Activated naive CD8-positive, alpha-beta T cell treated with anti-CD3 and anti-CD28 coated beads, Interleukin-2, amount 50 U/mL, for 24 hours (primary cell): ENCODE data around the gene PHGDH.
"Not testable (repeated sequence)": the region's sequence is repeated elsewhere in the genome, so short reads cannot be mapped to it uniquely, and the experiment has no call there.

ENCODE experiments used
- ATAC-seq: fragments of 150-1000 bp; cut with Tn5 transposase; one replicate; pipeline ENCODE4 v1.10.0; 2021
- DNase-seq: peaks from one replicate; pipeline ENCODE4 v3.0.0; 2021
- H3K27ac Mint-ChIP-seq: one replicate; pipeline ENCODE4 v1.8.0; 2021; ENCODE audit warnings: mild to moderate bottlenecking, mixed read lengths
- H3K27me3 Mint-ChIP-seq: one replicate; pipeline ENCODE4 v1.8.0; 2021; ENCODE audit warnings: mixed read lengths
- H3K36me3 Mint-ChIP-seq: one replicate; pipeline ENCODE4 v1.8.0; 2021; ENCODE audit warnings: low read depth, mixed read lengths
- H3K4me1 Mint-ChIP-seq: one replicate; pipeline ENCODE4 v1.8.0; 2021; ENCODE audit warnings: mixed read lengths
- H3K4me3 Mint-ChIP-seq: one replicate; pipeline ENCODE4 v1.8.0; 2021; ENCODE audit warnings: mild to moderate bottlenecking, moderate library complexity, mixed read lengths
- H3K9me3 Mint-ChIP-seq: one replicate; pipeline ENCODE4 v1.8.0; 2021; ENCODE audit warnings: mixed read lengths

Gene PHGDH

DNA sequence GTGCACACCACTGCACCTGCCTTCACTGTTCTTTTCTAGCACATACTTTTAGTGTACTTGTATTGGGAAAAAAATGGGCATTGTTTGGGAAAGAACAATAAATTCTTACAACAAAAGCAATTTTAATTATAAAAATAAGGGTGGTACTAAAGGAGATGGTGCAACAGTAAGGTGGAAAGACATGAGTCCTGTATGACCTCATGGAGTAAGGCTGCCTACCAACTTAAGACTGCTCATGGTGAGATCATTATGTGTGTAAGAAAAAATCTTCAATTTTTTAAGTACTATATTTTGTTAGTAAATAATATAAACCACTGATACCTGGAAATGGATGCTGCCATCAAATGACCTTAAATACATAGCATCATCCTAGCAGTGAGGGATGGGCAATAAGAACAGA is 29.6 kb upstream of the PHGDH start:
- no peak for DNase-seq
- Mint-ChIP-seq H3K27me3 (peaks cover 2% of the 10 kb centered on the region), H3K36me3 (no peaks in the 10 kb centered on the region), H3K4me1 (no peaks in the 10 kb centered on the region), H3K4me3 (no peak overlapping the region), H3K9me3 (no peaks in the 10 kb centered on the region), H3K27ac (no peak overlapping the region)
- no peak for ATAC-seq

DNA sequence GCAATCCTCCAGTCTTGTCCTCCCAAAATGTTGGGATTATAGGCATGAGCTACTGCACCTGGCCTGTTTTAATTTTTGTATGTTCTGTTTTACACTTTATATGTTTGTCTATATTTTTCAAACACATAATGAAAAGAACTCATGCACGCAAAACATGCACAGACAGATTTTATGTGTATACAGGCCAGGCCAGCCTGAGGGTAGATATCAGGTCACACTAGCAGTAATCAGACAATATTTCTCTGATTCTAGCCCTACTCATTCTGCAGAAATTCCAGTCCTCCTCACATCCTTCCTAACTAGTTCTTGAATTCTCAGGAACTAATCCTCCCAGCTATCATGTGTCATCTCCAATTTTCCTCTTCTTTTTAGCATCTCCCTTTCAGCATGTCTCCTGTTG is 27.8 kb upstream of the PHGDH start:
- H3K27me3 Mint-ChIP-seq = peaks cover 2% of the 10 kb centered on the region
- H3K36me3 Mint-ChIP-seq = no peaks in the 10 kb centered on the region
- no peaks in the 10 kb centered on the region for H3K4me1 Mint-ChIP-seq
- DNase-seq (no peak), ATAC-seq (no peak)
- H3K9me3 Mint-ChIP-seq = no peaks in the 10 kb centered on the region
- H3K27ac Mint-ChIP-seq = no peak overlapping the region
- H3K4me3 Mint-ChIP-seq = no peak overlapping the region

DNA sequence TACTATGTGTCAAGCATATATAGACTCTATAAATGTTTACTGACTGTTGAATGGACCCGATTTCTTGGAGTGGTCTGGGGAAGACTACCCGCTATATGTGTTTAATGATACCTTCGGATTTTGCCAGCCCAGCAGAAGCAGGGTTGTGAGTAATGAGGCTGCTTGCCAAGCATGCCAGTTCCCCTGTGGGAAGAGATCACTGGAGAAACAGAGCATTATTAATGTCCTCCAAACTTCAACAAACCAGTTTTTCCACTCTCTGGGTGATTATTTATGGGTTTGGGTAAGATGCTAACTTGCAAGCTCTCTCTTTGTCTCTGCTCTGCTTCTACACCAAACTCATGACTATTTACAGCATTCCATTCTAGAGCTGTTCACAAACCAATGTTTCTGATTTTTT is 25.1 kb upstream of the PHGDH start:
- DNase-seq (no peak), ATAC-seq (no peak)
- no peaks in the 10 kb centered on the region for H3K36me3 Mint-ChIP-seq
- no peaks in the 10 kb centered on the region for H3K9me3 Mint-ChIP-seq
- H3K27me3 Mint-ChIP-seq = peaks cover 2% of the 10 kb centered on the region
- H3K4me3 Mint-ChIP-seq = no peak overlapping the region
- H3K27ac Mint-ChIP-seq = no peak overlapping the region
- no peaks in the 10 kb centered on the region for H3K4me1 Mint-ChIP-seq

DNA sequence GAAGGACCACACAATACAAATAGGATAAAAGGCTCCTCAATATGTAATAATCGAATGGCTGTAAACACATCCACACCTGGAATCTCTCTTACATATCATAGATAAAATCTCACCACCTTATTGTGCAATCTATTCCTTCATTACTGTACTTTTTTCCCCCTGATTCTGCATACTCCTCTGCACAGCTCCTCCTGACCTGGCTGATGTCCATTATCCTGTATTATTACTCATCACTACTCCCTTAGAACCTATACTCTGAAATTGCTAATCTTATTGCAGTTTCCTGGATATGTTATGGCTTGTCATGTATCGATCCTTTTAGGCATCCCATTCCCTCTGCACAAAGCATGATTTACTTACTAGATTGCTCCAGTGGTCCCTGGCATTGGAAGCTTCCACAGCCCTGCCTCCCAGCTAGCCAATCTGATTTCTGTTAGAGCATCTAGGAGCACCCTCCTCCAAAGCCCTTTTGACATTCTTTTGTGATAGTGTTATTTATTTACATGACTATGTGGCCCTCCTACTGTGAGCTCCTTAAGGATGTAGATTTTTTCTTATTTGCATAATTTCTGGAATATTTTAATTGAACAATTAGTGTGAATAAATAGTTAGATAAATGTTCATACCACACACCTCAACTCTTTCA is 24.2 kb upstream of the PHGDH start:
- Mint-ChIP-seq H3K4me3 (no peak overlapping the region), H3K9me3 (no peaks in the 10 kb centered on the region), H3K27me3 (peaks cover 2% of the 10 kb centered on the region), H3K27ac (no peak overlapping the region), H3K36me3 (no peaks in the 10 kb centered on the region), H3K4me1 (no peaks in the 10 kb centered on the region)
- no peak for DNase-seq
- ATAC-seq = no peak

DNA sequence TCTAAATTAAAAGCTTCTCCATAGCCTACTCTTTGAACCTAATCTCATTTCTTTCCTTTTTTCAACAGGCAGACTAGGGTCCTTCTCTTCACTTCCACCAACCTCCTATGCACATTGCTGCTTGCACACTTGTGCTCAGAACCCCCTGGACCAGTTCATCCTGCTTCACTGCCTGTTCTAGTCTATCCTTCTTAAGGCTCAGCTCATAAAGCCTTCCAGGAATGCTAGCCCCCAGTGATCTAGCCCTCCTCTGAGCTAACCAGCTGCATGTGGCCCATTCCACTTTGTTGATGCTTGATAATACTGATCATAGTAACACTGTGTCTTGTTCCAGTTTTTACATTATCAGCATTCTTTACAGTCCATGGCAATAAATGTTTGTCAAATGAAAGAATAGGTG is 22.9 kb upstream of the PHGDH start:
- ATAC-seq = no peak
- Mint-ChIP-seq H3K4me3 (no peak overlapping the region), H3K27ac (no peak overlapping the region), H3K4me1 (no peaks in the 10 kb centered on the region), H3K27me3 (peaks cover 5% of the 10 kb centered on the region), H3K9me3 (no peaks in the 10 kb centered on the region), H3K36me3 (no peaks in the 10 kb centered on the region)
- no peak for DNase-seq

DNA sequence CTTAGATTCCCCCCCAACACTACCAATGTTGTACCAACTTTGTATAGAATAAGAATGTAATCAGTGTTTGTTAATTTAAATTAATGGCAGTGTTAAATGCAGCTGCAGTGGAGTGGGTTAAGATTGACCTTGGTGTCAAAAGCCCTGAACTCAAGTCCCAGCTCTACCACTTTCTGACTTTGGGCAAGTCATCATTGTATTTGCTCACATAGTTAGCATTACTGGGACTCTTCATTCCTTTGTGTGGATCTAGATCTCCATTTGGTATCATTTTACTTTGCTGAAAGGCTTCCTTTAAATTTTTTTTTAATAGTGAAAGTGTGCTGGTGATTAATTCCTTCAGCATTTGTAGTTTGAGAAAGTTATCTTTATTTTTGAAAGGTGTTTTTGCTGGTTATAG is 22.2 kb upstream of the PHGDH start:
- H3K36me3 Mint-ChIP-seq = no peaks in the 10 kb centered on the region
- no peak for ATAC-seq
- H3K9me3 Mint-ChIP-seq = no peaks in the 10 kb centered on the region
- no peak overlapping the region for H3K4me3 Mint-ChIP-seq
- DNase-seq = no peak
- no peak overlapping the region for H3K27ac Mint-ChIP-seq
- no peaks in the 10 kb centered on the region for H3K4me1 Mint-ChIP-seq
- H3K27me3 Mint-ChIP-seq = peaks cover 8% of the 10 kb centered on the region

DNA sequence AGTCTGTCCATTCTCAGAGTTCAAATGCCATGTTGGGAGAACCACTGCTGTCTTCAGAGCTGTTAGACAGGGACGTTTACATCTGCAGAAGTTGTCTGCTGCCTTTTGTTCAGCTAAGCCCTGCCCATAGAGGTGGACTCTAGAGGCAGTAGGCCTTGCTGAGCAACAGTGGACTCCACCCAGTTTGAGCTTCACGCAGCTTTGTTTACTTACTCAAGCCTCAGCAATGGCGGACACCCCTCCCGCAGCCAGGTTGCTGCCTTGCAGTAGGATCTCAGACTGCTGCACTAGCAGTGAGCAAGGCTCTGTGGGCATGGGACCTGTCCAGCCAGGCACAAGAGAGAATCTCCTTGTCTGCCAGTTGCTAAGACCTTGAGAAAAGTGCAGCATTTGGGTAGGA is 14.9 kb upstream of the PHGDH start:
- not testable (repeated sequence) for H3K36me3 Mint-ChIP-seq, H3K4me3 Mint-ChIP-seq, DNase-seq, H3K4me1 Mint-ChIP-seq, ATAC-seq, H3K27ac Mint-ChIP-seq
- Mint-ChIP-seq H3K9me3 (peaks cover 11% of the 10 kb centered on the region), H3K27me3 (peaks cover 23% of the 10 kb centered on the region)

DNA sequence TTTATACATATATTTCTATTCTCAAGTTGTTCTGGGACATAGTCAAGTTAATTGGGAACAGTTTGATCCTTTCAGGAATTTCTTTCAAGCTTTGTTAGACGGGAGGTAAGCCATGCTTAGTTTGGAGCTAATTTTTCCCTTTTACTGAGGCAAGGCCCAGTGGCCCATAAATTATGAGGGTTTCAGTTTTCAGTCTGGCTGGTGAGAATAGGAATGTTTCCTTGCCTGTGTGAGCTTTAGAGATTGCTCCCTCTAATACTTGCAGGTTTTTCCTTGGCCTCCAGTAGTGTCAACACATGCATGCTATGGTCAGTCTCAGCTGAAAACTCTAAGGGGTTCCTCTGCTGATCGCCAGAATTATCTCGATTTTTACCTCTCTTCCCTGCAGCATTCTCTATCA is 14.1 kb upstream of the PHGDH start:
- H3K4me1 Mint-ChIP-seq = no peaks in the 10 kb centered on the region
- no peak overlapping the region for H3K27ac Mint-ChIP-seq
- no peak overlapping the region for H3K4me3 Mint-ChIP-seq
- no peak for ATAC-seq
- H3K36me3 Mint-ChIP-seq = peaks cover 7% of the 10 kb centered on the region
- no peak for DNase-seq
- peaks cover 23% of the 10 kb centered on the region for H3K27me3 Mint-ChIP-seq
- H3K9me3 Mint-ChIP-seq = peaks cover 19% of the 10 kb centered on the region

DNA sequence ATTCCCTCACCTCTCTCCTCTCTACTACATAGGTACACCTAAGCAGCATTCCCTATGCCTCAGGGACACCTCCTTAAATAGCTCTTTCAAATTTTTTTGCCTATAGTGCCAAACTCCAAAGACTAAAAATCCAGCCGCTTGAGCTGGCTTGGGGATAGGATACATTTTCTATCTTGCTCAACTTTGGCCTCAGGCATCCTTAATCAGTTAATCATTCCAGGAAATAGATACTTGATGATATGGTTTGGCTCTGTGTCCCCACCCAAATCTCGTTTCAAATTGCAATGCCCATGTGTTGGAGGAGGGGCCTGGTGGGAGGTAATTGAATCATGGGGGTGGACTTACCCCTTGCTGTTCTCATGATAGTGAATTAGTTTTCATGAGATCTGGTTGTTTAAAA is 11.4 kb upstream of the PHGDH start:
- Mint-ChIP-seq H3K27me3 (peaks cover 15% of the 10 kb centered on the region), H3K36me3 (peaks cover 7% of the 10 kb centered on the region), H3K9me3 (peaks cover 23% of the 10 kb centered on the region), H3K27ac (no peak overlapping the region), H3K4me1 (no peaks in the 10 kb centered on the region), H3K4me3 (no peak overlapping the region)
- DNase-seq = no peak
- ATAC-seq = no peak

DNA sequence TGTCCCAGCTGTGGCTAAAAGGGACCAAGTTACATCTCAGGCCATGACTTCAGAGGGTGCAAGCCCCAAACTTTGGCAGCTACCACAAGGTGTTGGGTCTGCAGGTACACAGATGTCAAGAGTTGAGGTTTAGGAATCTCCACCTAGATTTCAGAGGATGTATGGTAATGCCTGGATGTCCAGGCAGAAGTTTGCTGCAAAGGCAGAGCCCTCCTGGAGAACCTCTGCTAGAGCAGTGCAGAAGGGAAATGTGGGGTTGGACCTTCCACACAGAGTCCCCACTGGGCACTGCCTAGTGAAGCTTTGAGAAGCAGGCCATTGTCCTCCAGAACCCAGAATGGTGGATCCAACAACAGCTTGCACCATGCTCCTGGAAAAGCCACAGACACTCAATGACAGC is 10.1 kb upstream of the PHGDH start:
- H3K27ac Mint-ChIP-seq = no peak overlapping the region
- ATAC-seq = no peak
- peaks cover 15% of the 10 kb centered on the region for H3K27me3 Mint-ChIP-seq
- H3K4me1 Mint-ChIP-seq = no peaks in the 10 kb centered on the region
- peaks cover 23% of the 10 kb centered on the region for H3K9me3 Mint-ChIP-seq
- H3K36me3 Mint-ChIP-seq = peaks cover 7% of the 10 kb centered on the region
- DNase-seq = no peak
- no peak overlapping the region for H3K4me3 Mint-ChIP-seq

DNA sequence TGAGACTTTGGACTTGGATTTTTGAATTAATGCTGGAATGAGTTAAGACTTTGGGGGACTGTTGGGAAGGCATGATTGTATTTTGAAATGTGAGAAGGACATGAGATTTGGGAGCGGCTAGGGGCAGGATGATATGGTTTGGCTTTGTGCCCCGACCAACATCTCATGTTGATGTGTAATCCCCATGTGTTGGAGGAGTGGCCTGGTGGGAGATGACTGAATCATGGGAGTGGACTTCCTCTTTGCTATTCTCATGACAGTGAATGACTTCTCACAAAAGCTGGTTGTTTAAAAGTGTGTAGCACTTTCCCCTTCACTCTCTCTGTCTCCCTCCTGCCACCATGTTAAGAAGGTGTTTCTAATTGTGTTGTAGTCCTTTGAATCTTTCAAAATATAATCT is 9.3 kb upstream of the PHGDH start:
- no peak for ATAC-seq
- Mint-ChIP-seq H3K27ac (no peak overlapping the region), H3K27me3 (peaks cover 15% of the 10 kb centered on the region)

DNA sequence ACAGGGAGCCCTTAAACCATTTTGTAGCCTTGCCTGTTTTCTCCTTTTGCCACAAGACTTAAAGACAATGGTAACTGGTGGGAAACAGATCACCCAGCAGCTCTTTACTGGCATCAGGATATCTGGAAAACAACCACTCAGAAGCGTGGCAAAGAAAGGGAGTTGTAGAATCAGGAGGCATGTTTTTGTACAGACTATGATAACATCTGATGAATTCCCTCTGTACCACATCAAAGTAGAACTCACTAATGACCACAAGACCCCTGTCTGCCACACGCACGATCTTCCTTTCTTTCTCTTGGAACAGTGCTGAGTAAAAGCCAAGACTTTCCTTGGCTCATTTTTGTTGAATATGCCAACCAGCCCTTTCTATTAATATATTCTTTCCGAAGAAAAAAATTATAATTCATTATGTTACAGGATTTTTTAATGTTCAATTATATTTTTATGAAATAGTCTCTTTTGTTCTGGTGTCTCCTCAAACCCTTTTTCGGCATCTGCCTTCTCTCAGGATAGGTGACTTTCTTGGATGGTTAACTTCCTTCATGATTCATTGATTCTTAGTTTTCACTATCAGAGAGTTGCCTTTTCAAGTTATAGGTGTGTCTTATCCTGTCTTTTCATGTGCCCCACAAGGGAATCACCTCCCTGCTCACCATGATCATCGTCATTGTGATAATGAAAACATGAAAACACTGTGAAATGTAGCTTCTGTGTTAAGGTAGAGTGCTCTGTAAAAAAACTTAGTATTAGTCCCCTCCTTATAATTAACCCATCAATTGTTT is 7.9 kb upstream of the PHGDH start:
- peaks cover 23% of the 10 kb centered on the region for H3K9me3 Mint-ChIP-seq
- ATAC-seq = no peak
- no peaks in the 10 kb centered on the region for H3K4me1 Mint-ChIP-seq
- peaks cover 7% of the 10 kb centered on the region for H3K36me3 Mint-ChIP-seq
- DNase-seq = no peak
- no peak overlapping the region for H3K4me3 Mint-ChIP-seq
- peaks cover 19% of the 10 kb centered on the region for H3K27me3 Mint-ChIP-seq
- no peak overlapping the region for H3K27ac Mint-ChIP-seq

More for the DNA sequence above, 9.3 kb upstream of the PHGDH start:
- DNase-seq = no peak
- Mint-ChIP-seq H3K36me3 (peaks cover 7% of the 10 kb centered on the region), H3K4me1 (no peaks in the 10 kb centered on the region), H3K4me3 (no peak overlapping the region), H3K9me3 (peaks cover 23% of the 10 kb centered on the region)

DNA sequence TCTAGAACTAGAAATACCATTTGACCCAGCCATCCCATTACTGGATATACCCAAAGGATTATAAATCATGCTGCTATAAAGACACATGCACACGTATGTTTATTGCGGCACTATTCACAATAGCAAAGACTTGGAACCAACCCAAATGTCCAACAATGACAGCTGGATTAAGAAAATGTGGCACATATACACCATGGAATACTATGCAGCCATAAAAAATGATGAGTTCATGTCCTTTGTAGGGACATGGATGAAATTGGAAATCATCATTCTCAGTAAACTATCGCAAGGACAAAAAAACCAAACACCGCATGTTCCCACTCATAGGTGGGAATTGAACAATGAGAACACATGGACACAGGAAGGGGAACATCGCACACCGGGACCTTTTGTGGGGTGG is 5.1 kb upstream of the PHGDH start:
- H3K27me3 Mint-ChIP-seq = peaks cover 11% of the 10 kb centered on the region
- H3K4me3 Mint-ChIP-seq, H3K36me3 Mint-ChIP-seq, H3K27ac Mint-ChIP-seq, ATAC-seq, H3K4me1 Mint-ChIP-seq, DNase-seq: not testable (repeated sequence)
- H3K9me3 Mint-ChIP-seq = peaks cover 15% of the 10 kb centered on the region

DNA sequence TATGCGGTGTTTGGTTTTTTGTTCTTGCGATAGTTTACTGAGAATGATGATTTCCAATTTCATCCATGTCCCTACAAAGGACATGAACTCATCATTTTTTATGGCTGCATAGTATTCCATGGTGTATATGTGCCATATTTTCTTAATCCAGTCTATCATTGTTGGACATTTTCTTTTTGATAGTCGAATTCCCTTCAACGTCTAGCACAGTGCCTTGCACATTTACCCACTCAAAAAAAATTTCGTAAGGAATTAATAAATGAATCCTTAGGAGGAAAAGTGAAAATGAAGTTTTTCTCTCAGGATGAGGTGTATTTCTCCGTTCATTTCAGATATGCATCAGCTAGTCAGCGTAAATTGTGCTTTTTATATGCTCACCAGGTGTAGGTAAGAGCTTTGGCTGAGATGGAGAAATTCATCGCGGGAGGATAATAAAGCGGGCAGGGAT is 354 bp upstream of the PHGDH start:
- Mint-ChIP-seq H3K36me3 (peaks cover 26% of the 10 kb centered on the region), H3K4me1 (peaks cover 34% of the 10 kb centered on the region), H3K27me3 (peaks cover 12% of the 10 kb centered on the region), H3K4me3 (peak overlapping the region; percentile 92), H3K27ac (peak overlapping the region; percentile 88)
- ATAC-seq, DNase-seq, H3K9me3 Mint-ChIP-seq: not testable (repeated sequence)

DNA sequence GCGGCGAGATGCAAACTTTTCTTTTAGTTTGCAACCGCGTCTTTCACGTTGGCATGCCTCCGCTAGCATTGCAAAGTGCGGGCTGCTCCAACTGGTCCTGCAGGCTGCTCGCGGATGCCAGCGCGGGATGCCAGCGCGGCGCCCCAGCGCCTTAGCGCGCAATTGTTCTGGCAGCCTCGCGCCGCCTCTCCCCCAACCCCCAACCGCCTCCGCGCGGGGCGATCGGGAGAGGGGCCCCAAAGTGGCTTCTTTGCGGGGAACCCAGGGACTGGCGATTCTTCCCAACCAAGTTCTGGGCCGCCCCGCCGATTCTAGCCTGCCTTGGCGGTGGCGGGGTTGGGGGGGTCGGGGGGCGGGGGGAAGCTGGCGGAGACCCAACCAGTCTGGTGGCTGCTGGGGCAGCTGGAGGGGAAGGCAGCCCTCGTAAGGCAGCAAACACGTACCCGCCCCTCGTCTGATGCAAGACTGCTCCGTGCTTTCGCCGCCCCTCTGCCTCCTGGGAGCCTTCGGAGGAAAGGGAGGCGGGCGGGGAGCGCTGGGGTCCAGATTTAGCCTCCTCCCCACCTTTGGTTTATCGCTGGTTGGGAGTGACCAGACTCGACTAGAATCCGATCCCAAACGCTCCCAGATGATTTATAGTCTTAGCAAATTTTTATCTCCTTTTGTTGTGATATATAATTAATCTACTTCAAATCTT is 756 bp downstream of the PHGDH start:
- Mint-ChIP-seq H3K27me3 (peaks cover 12% of the 10 kb centered on the region), H3K9me3 (no peaks in the 10 kb centered on the region), H3K27ac (peak overlapping the region; percentile 93), H3K36me3 (peaks cover 30% of the 10 kb centered on the region), H3K4me1 (peaks cover 36% of the 10 kb centered on the region), H3K4me3 (peak overlapping the region; percentile 92)
- ATAC-seq (peak; percentile 89), DNase-seq (peak; percentile 73)
